H1 (cell line): Measurements from ENCODE around the gene MUC4. TPM values are rescaled to one million over a fixed set of nuclear protein-coding genes. Genes with fewer than 3 reads are reported as not detected.

Experiments used
- CHD7 ChIP-seq: fragments of 300-600 bp; sonication (generic); IDR thresholded peaks from 2 replicates; pipeline ENCODE4 v1.7.1; 2012; ENCODE audit warnings: low read length, moderate library complexity, mild to moderate bottlenecking, inconsistent platforms; ENCODE audit not compliant: insufficient replicate concordance
- CTCF ChIP-seq, 3 experiments: IDR thresholded peaks; 1 replicate in 2 of 3; 2 replicates in 1 of 3; pipeline versions ENCODE4 v1.5.1 to v1.6.1; 2011; ENCODE audit warnings: low read length in 3 of 3, mild to moderate bottlenecking in 3 of 3, inconsistent platforms in 2 of 3, low read depth in 1 of 3, moderate library complexity in 1 of 3; ENCODE audit not compliant: insufficient read depth in 1 of 3; ENCODE audit errors: control extremely low read depth in 1 of 3
- HDAC6 ChIP-seq: IDR thresholded peaks from one replicate; pipeline ENCODE4 v1.7.1; 2012; ENCODE audit warnings: low read depth, mild to moderate bottlenecking, inconsistent platforms, low read length, moderate library complexity
- MAFK ChIP-seq: IDR thresholded peaks from 2 replicates; pipeline ENCODE4 v1.6.1; 2012; ENCODE audit warnings: low read depth, mild to moderate bottlenecking, improper control_type of control experiment, low read length
- NANOG ChIP-seq: IDR thresholded peaks from 2 replicates; pipeline ENCODE4 v1.6.1; 2011; ENCODE audit warnings: low read length, low read depth, mild to moderate bottlenecking, inconsistent platforms; ENCODE audit not compliant: insufficient read depth, poor library complexity, severe bottlenecking
- SIX5 ChIP-seq: IDR thresholded peaks from 2 replicates; pipeline ENCODE4 v1.6.1; 2011; ENCODE audit warnings: mild to moderate bottlenecking, low read depth, low read length
- polyA plus RNA-seq, 7 experiments: library from polyadenylated mRNA; depleted of rRNA in 3 of 7; stranded (reverse) in 5 of 7; unstranded in 2 of 7; fragments of >200 nt in 5 of 7; fragments of 200-250 nt in 2 of 7; gene quantifications; 1 replicate in 5 of 7; 2 replicates in 1 of 7; 4 replicates in 1 of 7; pipeline versions ENCODE4 v1.2.1 to v1.2.3, GENCODE V29; 2011 to 2013; ENCODE audit warnings: missing spikeins in 2 of 7, mixed read lengths in 2 of 7
- total RNA-seq: library from RNA; stranded (reverse); fragmentation: NEBNext Ultra II Directional; extraction: Animal tissue kit (Norgen Biotek cat#: 25700); gene quantifications from 2 replicates; pipeline ENCODE4 v1.2.1, GENCODE V29; 2021

Gene MUC4
- total and polyA plus RNA-seq, 2 of the 8 experiments (the other 6 are each of a cell fraction or from before 2014, with no cell fraction given): 0.89 to 2.0 TPM

- TF ChIP-seq NANOG (no peak), MAFK (no peak), CHD7 (no peak), SIX5 (no peak), HDAC6 (no peak), CTCF (IDR thresholded peaks at IDR 0.05; ENCODE audit: control extremely low read depth in 1 of 3, insufficient read depth in 1 of 3, low read depth in 1 of 3, low read length in 3 of 3) (no peak)
Measured at GRCh38 chr3:195750797-195751520, 60.8 kb downstream of the MUC4 start (continued).
